ENCODE results near the gene RPA3. TPM values are rescaled to one million over a fixed set of nuclear protein-coding genes. Genes with fewer than 3 reads are reported as not detected.

Gene RPA3
- total and polyA plus RNA-seq, 2 of the 13 experiments (the other 11 are each of a cell fraction or from before 2014, with no cell fraction given), result 38.3 to 154 TPM

DNA sequence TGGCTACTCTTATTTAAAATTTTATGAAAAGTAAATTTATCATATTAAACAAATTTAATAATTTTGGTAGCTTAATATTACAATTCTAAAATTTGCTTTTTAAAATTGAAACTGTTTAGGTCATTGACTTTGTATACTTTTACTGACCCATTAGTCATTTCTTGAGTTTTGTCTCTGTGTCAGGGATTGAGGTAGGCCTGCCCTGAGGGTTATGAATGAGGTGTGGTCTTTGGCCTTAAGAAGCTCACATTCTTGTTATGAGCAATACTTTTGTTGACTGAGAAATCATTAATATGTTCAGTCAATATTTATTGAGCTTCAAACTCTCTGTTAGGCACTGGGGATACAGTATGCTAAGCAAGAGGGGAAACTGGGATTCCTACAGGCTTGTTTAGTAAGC, 47.0 kb upstream of the RPA3 start (continued):
- TF ChIP-seq, protein P1, sequence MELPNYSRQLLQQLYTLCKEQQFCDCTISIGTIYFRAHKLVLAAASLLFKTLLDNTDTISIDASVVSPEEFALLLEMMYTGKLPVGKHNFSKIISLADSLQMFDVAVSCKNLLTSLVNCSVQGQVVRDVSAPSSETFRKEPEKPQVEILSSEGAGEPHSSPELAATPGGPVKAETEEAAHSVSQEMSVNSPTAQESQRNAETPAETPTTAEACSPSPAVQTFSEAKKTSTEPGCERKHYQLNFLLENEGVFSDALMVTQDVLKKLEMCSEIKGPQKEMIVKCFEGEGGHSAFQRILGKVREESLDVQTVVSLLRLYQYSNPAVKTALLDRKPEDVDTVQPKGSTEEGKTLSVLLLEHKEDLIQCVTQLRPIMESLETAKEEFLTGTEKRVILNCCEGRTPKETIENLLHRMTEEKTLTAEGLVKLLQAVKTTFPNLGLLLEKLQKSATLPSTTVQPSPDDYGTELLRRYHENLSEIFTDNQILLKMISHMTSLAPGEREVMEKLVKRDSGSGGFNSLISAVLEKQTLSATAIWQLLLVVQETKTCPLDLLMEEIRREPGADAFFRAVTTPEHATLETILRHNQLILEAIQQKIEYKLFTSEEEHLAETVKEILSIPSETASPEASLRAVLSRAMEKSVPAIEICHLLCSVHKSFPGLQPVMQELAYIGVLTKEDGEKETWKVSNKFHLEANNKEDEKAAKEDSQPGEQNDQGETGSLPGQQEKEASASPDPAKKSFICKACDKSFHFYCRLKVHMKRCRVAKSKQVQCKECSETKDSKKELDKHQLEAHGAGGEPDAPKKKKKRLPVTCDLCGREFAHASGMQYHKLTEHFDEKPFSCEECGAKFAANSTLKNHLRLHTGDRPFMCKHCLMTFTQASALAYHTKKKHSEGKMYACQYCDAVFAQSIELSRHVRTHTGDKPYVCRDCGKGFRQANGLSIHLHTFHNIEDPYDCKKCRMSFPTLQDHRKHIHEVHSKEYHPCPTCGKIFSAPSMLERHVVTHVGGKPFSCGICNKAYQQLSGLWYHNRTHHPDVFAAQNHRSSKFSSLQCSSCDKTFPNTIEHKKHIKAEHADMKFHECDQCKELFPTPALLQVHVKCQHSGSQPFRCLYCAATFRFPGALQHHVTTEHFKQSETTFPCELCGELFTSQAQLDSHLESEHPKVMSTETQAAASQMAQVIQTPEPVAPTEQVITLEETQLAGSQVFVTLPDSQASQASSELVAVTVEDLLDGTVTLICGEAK (IDR thresholded peaks at IDR 0.05), result no peak
- TF ChIP-seq, protein P1 (CRISPR knock-in tag; IDR thresholded peaks at IDR 0.05), result no peak

Data from HepG2 (cell line).